GM21447 (cell line): ENCODE data around the gene SMARCD3.

Experiments
- ATAC-seq: cut with Tn5 transposase; IDR thresholded peaks from one replicate; pipeline ENCODE4 v1.9.1; 2021; ENCODE audit not compliant: unreplicated experiment

SMARCD3 gene

GRCh38 chr7:151189038-151189437 is 59.5 kb downstream of the SMARCD3 start:
- no peak for ATAC-seq
